A204.1 (cell line): ENCODE measurements around the gene ROBO3.

Source experiments
- FAIRE-seq: peaks from 2 replicates; lab custom pipeline; 2012; peaks lifted over from hg19 to GRCh38; lab: Jason Lieb, UNC

ROBO3 gene

GRCh38 chr11:124865181-124865901 is at the start of gene ROBO3:
Gene ROBO3 (plus strand): TSS chr11:124865432. CDS start chr11:124865578, 146 bp downstream.
- no peak for FAIRE-seq

- FAIRE-seq, result no peak
These were observed 48.2 kb upstream of the ROBO3 start for GRCh38 chr11:124817036-124817435.

GRCh38 chr11:124821995-124822730 is 43.1 kb upstream of the ROBO3 start:
- no peak for FAIRE-seq

- FAIRE-seq, result no peak
These were observed 41.5 kb upstream of the ROBO3 start for GRCh38 chr11:124823512-124824376.

GRCh38 chr11:124825876-124826275 is 39.4 kb upstream of the ROBO3 start:
- FAIRE-seq, result no peak

- no peak for FAIRE-seq
These were observed 35.2 kb upstream of the ROBO3 start for GRCh38 chr11:124829986-124830385.

GRCh38 chr11:124830749-124831148 is 34.5 kb upstream of the ROBO3 start:
- FAIRE-seq, result no peak

- FAIRE-seq, result no peak
These were observed 33.3 kb upstream of the ROBO3 start for GRCh38 chr11:124831897-124832296.

GRCh38 chr11:124832571-124832970 is 32.7 kb upstream of the ROBO3 start:
- no peak for FAIRE-seq

GRCh38 chr11:124834526-124835180 is 30.6 kb upstream of the ROBO3 start:
- FAIRE-seq, result no peak

GRCh38 chr11:124835918-124836317 is 29.3 kb upstream of the ROBO3 start:
- FAIRE-seq, result no peak

- FAIRE-seq, result peak; percentile 71
These were observed 27.8 kb upstream of the ROBO3 start for GRCh38 chr11:124837491-124837856.

- FAIRE-seq, result no peak
These were observed 26.5 kb upstream of the ROBO3 start for GRCh38 chr11:124838805-124839127.

- no peak for FAIRE-seq
These were observed 25.9 kb upstream of the ROBO3 start for GRCh38 chr11:124839128-124839971.

GRCh38 chr11:124839972-124840621 is 25.1 kb upstream of the ROBO3 start:
- FAIRE-seq, result no peak

GRCh38 chr11:124840666-124841065 is 24.6 kb upstream of the ROBO3 start:
- no peak for FAIRE-seq

GRCh38 chr11:124841201-124841600 is 24.0 kb upstream of the ROBO3 start:
- no peak for FAIRE-seq

GRCh38 chr11:124841840-124842239 is 23.4 kb upstream of the ROBO3 start:
- no peak for FAIRE-seq

GRCh38 chr11:124842305-124842704 is 22.9 kb upstream of the ROBO3 start:
- no peak for FAIRE-seq

GRCh38 chr11:124843616-124843910 is 21.7 kb upstream of the ROBO3 start:
- no peak for FAIRE-seq

- FAIRE-seq, result no peak
These were observed 20.6 kb upstream of the ROBO3 start for GRCh38 chr11:124844664-124845079.
